CD14-positive monocyte (primary cell): ENCODE data around the gene RCC1. TPM values are rescaled to one million over a fixed set of nuclear protein-coding genes. Genes with fewer than 3 reads are reported as not detected.

Experiments
- DNase-seq, 3 donors: peaks; one replicate each; pipeline ENCODE4 v3.0.0-alpha.2; 2011 to 2022
- H2AFZ ChIP-seq: 2 replicates; pipeline ENCODE4 v1.6.0; 2012; ENCODE audit warnings: mild to moderate bottlenecking, low read depth, low read length, inconsistent platforms; ENCODE audit not compliant: insufficient read depth, poor library complexity, severe bottlenecking
- H3K27ac ChIP-seq, 2 donors: 1 replicate in 1 of 2; 2 replicates in 1 of 2; pipeline ENCODE4 v1.5.1; 2012 to 2013; ENCODE audit warnings: low read length in 2 of 2, control low read depth in 1 of 2, inconsistent platforms in 1 of 2, low read depth in 1 of 2, mild to moderate bottlenecking in 1 of 2
- H3K27me3 ChIP-seq, 2 donors: one replicate each; pipeline versions ENCODE4 v1.6.0 to v1.6.1; 2011 to 2013; ENCODE audit warnings: low read length in 2 of 2; ENCODE audit not compliant: control insufficient read depth in 2 of 2, insufficient read depth in 2 of 2
- H3K36me3 ChIP-seq, 2 donors: replicated peaks in 1 of 2; 1 replicate in 1 of 2; 2 replicates in 1 of 2; pipeline versions ENCODE4 v1.5.1 to v1.6.1; 2012 to 2013; ENCODE audit warnings: low read length in 2 of 2, control low read depth in 1 of 2, inconsistent platforms in 1 of 2, mild to moderate bottlenecking in 1 of 2; ENCODE audit not compliant: insufficient read depth in 2 of 2, control insufficient read depth in 1 of 2
- H3K4me1 ChIP-seq, 2 donors: 1 replicate in 1 of 2; 2 replicates in 1 of 2; pipeline versions ENCODE4 v1.5.1 to v1.6.1; 2012 to 2013; ENCODE audit warnings: low read length in 2 of 2, control low read depth in 1 of 2, inconsistent platforms in 1 of 2, mild to moderate bottlenecking in 1 of 2, moderate library complexity in 1 of 2; ENCODE audit not compliant: insufficient read depth in 2 of 2, control insufficient read depth in 1 of 2
- H3K4me2 ChIP-seq: replicated peaks from 2 replicates; pipeline ENCODE3; 2012; ENCODE audit warnings: low read length, moderate library complexity, mild to moderate bottlenecking; ENCODE audit not compliant: poor library complexity, severe bottlenecking; ENCODE audit errors: extremely low read depth
- H3K4me3 ChIP-seq, 3 experiments: fragments of 200-600 bp in 1 of 3; sonication (generic) in 1 of 3; replicated peaks in 1 of 3; 1 replicate in 2 of 3; 2 replicates in 1 of 3; pipeline ENCODE4 v1.5.1; 2011 to 2013; ENCODE audit warnings: low read length in 3 of 3, mild to moderate bottlenecking in 3 of 3, control low read depth in 2 of 3, low read depth in 2 of 3, inconsistent platforms in 1 of 3, moderate library complexity in 1 of 3
- H3K79me2 ChIP-seq: 2 replicates; pipeline ENCODE4 v1.6.0; 2012; ENCODE audit warnings: mild to moderate bottlenecking, control low read depth, inconsistent platforms, low read length, moderate library complexity; ENCODE audit not compliant: insufficient read depth
- H3K9ac ChIP-seq: 2 replicates; pipeline ENCODE4 v1.6.0; 2017; ENCODE audit warnings: low read length, mild to moderate bottlenecking; ENCODE audit not compliant: insufficient read depth, poor library complexity, severe bottlenecking
- H3K9me3 ChIP-seq, 2 donors: replicated peaks in 1 of 2; 1 replicate in 1 of 2; 2 replicates in 1 of 2; pipeline versions ENCODE4 v1.5.1 to v1.6.1; 2012 to 2013; ENCODE audit warnings: low read length in 2 of 2, control low read depth in 1 of 2; ENCODE audit not compliant: control insufficient read depth in 1 of 2, insufficient read depth in 1 of 2
- H4K20me1 ChIP-seq: 2 replicates; pipeline ENCODE4 v1.6.0; 2012; ENCODE audit warnings: mild to moderate bottlenecking, low read length, control low read depth, moderate library complexity; ENCODE audit not compliant: insufficient read depth
- H3K27ac Mint-ChIP-seq, 7 donors: one replicate each; pipeline ENCODE4 v1.8.0; 2020; ENCODE audit warnings: mild to moderate bottlenecking in 7 of 7, mixed read lengths in 7 of 7, moderate library complexity in 6 of 7, inconsistent platforms in 2 of 7
- H3K27me3 Mint-ChIP-seq, 3 donors: one replicate each; pipeline ENCODE4 v1.8.0; 2021 to 2022; ENCODE audit warnings: low read depth in 3 of 3, mild to moderate bottlenecking in 3 of 3, mixed read lengths in 3 of 3, moderate library complexity in 3 of 3, inconsistent platforms in 1 of 3
- H3K36me3 Mint-ChIP-seq, 2 donors: one replicate each; pipeline ENCODE4 v1.8.0; 2020; ENCODE audit warnings: mixed read lengths in 2 of 2, inconsistent platforms in 1 of 2, mild to moderate bottlenecking in 1 of 2
- H3K4me1 Mint-ChIP-seq: one replicate; pipeline ENCODE4 v1.8.0; 2020; ENCODE audit warnings: mild to moderate bottlenecking, mixed read lengths
- H3K4me3 Mint-ChIP-seq, 2 donors: one replicate each; pipeline ENCODE4 v1.8.0; 2020; ENCODE audit warnings: mild to moderate bottlenecking in 2 of 2, mixed read lengths in 2 of 2, moderate library complexity in 1 of 2
- H3K9me3 Mint-ChIP-seq, 7 donors: one replicate each; pipeline ENCODE4 v1.8.0; 2020 to 2022; ENCODE audit warnings: mixed read lengths in 7 of 7, mild to moderate bottlenecking in 6 of 7, moderate library complexity in 6 of 7, inconsistent platforms in 2 of 7
- CTCF ChIP-seq: fragments of 200-600 bp; IDR thresholded peaks from one replicate; pipeline ENCODE4 v1.8.0; 2022; ENCODE audit warnings: antibody characterized with exemption, mild to moderate bottlenecking
- WGBS: methylation state at CpG from one replicate; pipeline ENCODE4 v1.1.5; 2013; ENCODE audit warnings: missing lambda C conversion rate; ENCODE audit not compliant: insufficient coverage; 5-methylcytosine and 5-hydroxymethylcytosine counted together
- intact Hi-C, 2 donors: fragments of 100-400 bp; cut with micrococcal nuclease; formaldehyde crosslinking; loops; one replicate each; pipeline versions ENCODE4 v1.15.0 to v1.15.1; 2023
- polyA plus RNA-seq, 3 donors: library from polyadenylated mRNA; depleted of rRNA in 1 of 3; unstranded in 2 of 3; stranded (reverse) in 1 of 3; fragments of 300-500 nt in 2 of 3; fragments of >200 nt in 1 of 3; fragmentation: Illumina TruSeq in 2 of 3; gene quantifications; 1 replicate in 2 of 3; 2 replicates in 1 of 3; pipeline ENCODE4 v1.2.3, GENCODE V29; 2012 to 2021

The RCC1 gene
- polyA plus RNA-seq, 3 donors, result 8.7 to 10.6 (median 10.1) TPM

- peak overlapping the region in 1 of 2 donors; percentile 8 for H3K27ac ChIP-seq
- H3K27me3 ChIP-seq, result no peaks in the 10 kb centered on the region
- H4K20me1 ChIP-seq, result peaks cover 52% of the 10 kb centered on the region
- H3K4me1 Mint-ChIP-seq, result peaks cover 31% of the 10 kb centered on the region
- WGBS, result 100% methylated on average over 1 of the region's 1 CpG
- H3K4me1 ChIP-seq, result peaks cover 17% of the 10 kb centered on the region in 2 donors
- peak overlapping the region in 2 of 7 donors; percentile 4 to 9 for H3K27ac Mint-ChIP-seq
- H3K27me3 Mint-ChIP-seq, result peaks cover 0 to 2% (median 2%) of the 10 kb centered on the region in 3 donors
- H3K36me3 Mint-ChIP-seq, result peaks cover 18 to 37% of the 10 kb centered on the region in 2 donors
- peaks cover 24 to 34% of the 10 kb centered on the region in 2 donors for H3K36me3 ChIP-seq
- H3K9me3 ChIP-seq, result no peaks in the 10 kb centered on the region
- no peak overlapping the region for H3K4me2 ChIP-seq
- H3K9me3 Mint-ChIP-seq, result no peaks in the 10 kb centered on the region
- no peak overlapping the region for H3K9ac ChIP-seq
- H3K4me3 ChIP-seq, result no peak overlapping the region
- no peak for DNase-seq
- TF ChIP-seq CTCF, result no peak
- peaks cover 50% of the 10 kb centered on the region for H3K79me2 ChIP-seq
- no peak overlapping the region for H3K4me3 Mint-ChIP-seq
- H2AFZ ChIP-seq, result no peak overlapping the region
- intact Hi-C loops, result loop anchor here (5.0 to 10.0 kb wide), 5 partner anchors 36 to 361 kb away; partner anchors contain the start of genes TRNAU1AP (in 2 of the 2) and YTHDF2 (in 1 of the 2)
These were observed 10.7 kb downstream of the RCC1 start for GRCh38 chr1:28516518-28516956.

GRCh38 chr1:28517649-28517999 lies 11.8 kb downstream of the RCC1 start:
- Mint-ChIP-seq H3K27ac (peak overlapping the region in 6 of 7 donors; percentile 26 to 89 (median 71)), H3K36me3 (peaks cover 15 to 30% of the 10 kb centered on the region in 2 donors), H3K9me3 (no peaks in the 10 kb centered on the region), H3K27me3 (peaks cover 0 to 2% (median 2%) of the 10 kb centered on the region in 3 donors), H3K4me3 (peak overlapping the region; percentile 86 to 89), H3K4me1 (peaks cover 26% of the 10 kb centered on the region)
- Histone ChIP-seq H3K27ac (peak overlapping the region in 1 of 2 donors; percentile 30), H3K4me1 (peaks cover 15 to 17% of the 10 kb centered on the region in 2 donors), H3K4me2 (peak overlapping the region; percentile 86), H3K4me3 (peak overlapping the region in 2 of 3 experiments; percentile 60 to 88), H3K79me2 (peaks cover 53% of the 10 kb centered on the region), H3K27me3 (no peaks in the 10 kb centered on the region), H3K36me3 (peaks cover 14 to 25% of the 10 kb centered on the region in 2 donors), H3K9me3 (no peaks in the 10 kb centered on the region), H3K9ac (peak overlapping the region; percentile 64), H2AFZ (peak overlapping the region; percentile 86), H4K20me1 (peaks cover 42% of the 10 kb centered on the region)
- no peak for DNase-seq
- intact Hi-C loops, result loop anchor here (5.0 to 10.0 kb wide), 5 partner anchors 35 to 360 kb away; partner anchors contain the start of genes TRNAU1AP (in 2 of the 2) and YTHDF2 (in 1 of the 2)
- no peak for TF ChIP-seq CTCF
- 21% methylated on average over 4 of the region's 7 CpGs for WGBS
